Measurements from ENCODE around the gene ANKS1B. TPM values are rescaled to one million over a fixed set of nuclear protein-coding genes. Genes with fewer than 3 reads are reported as not detected.

Gene ANKS1B
- total and polyA plus RNA-seq, 10 of the 15 experiments (the other 5 are each of a cell fraction or from before 2014, with no cell fraction given): 0.16 to 1.3 (median 0.82) TPM; not detected in 7

- TF ChIP-seq MLLT1 (IDR thresholded peaks at IDR 0.05): no peak
- TF ChIP-seq RBBP5 (conservative IDR thresholded peaks at IDR 0.05): no peak
- TF ChIP-seq ZNF592 (IDR thresholded peaks at IDR 0.05): no peak
- TF ChIP-seq ASH2L (IDR thresholded peaks at IDR 0.05; ENCODE audit: borderline replicate concordance, low read depth): no peak
- TF ChIP-seq MYB (IDR thresholded peaks at IDR 0.05; ENCODE audit: borderline replicate concordance, low read depth, low read length): no peak
- no peak for TF ChIP-seq ETV6 (conservative IDR thresholded peaks at IDR 0.05 in 1 of 2, IDR thresholded peaks at IDR 0.05 in 1 of 2; ENCODE audit: borderline replicate concordance in 1 of 2, low read depth in 1 of 2)
- no peak for TF ChIP-seq POLR2AphosphoS2 (IDR thresholded peaks at IDR 0.05; ENCODE audit: low read depth, low read length)
- no peak for TF ChIP-seq SREBF1 (IDR thresholded peaks at IDR 0.05; ENCODE audit: low read length)
- no peak for TF ChIP-seq SMC3 (IDR thresholded peaks at IDR 0.05; ENCODE audit: borderline replicate concordance, low read length)
- no peak for TF ChIP-seq ZBTB4 (CRISPR knock-in tag; IDR thresholded peaks at IDR 0.05)
- TF ChIP-seq PRDM15 (CRISPR knock-in tag; IDR thresholded peaks at IDR 0.05): no peak
- peak; percentile 65; the same call in 1 of the 2 replicates for TF ChIP-seq CREM (IDR thresholded peaks at IDR 0.05; ENCODE audit: low read depth)
- TF ChIP-seq USF1 (IDR thresholded peaks at IDR 0.05; ENCODE audit: borderline replicate concordance, extremely low read length, insufficient read depth, low read depth, low read length): no peak
- TF ChIP-seq ZNF217 (IDR thresholded peaks at IDR 0.05): no peak
Measured at GRCh38 chr12:99529966-99530365, 454.8 kb downstream of the ANKS1B start (continued).
